Activated CD4-positive, alpha-beta T cell treated with anti-CD3 and anti-CD28 coated beads, Interleukin-2, amount 50 U/mL, for 1 hour (primary cell): ENCODE measurements around the gene CTIF.

Experiments
- DNase-seq: peaks from one replicate; pipeline ENCODE4 v3.0.0-alpha.2; 2020

The CTIF gene

DNA sequence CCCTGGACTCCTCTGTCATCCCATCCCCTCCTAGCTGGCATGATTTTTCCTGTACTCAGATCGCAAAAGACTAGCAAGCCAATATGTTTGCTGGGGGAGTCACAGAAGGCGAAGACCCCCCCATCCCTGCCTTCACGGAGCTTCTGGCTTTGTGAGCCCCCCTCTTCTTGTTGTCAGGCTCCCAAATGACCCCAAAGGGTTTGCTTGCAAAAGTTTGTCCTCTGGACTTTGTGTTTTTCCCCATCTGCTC lies 242.0 kb downstream of the CTIF start:
- DNase-seq: no peak

DNA sequence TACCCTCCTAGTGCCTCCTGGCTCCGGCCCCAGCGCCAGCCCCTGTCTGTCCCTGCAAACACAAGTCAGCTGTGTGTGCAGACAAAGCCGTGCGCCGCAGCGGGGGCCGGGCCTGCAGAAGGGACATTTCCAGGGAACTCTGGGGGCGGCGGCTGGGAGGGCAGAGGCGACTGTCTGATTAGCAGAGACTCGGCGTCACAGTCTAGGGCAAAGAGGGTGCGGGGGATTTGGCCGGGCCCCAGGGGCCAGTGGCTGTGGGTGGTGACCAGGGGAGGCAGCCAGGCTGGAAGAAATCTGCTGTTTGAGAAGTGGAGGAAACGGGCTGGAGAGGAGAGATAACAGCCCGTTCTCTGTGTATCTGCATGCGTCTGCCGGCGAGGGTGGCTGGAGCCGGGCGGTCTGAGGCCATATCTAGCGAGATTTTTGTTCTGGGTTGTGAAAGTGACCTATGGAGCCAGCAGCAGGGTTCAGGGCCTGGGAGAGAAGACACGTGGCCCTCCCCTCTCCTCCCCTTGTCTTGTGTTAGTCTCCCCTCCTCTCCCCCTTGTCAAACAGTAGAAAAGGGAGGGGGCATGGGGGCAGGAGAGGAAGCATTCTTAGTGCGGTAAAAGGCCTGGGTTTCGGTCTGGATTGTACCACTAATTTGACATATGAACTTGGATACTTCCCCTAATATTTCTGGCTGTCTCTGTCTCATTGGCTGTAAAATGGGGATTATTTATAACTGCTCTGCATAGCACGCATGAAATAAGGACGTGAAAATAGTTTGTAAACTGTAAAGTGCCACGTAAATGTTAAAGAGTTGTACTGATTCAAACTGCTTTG lies 242.5 kb downstream of the CTIF start:
- no peak for DNase-seq

DNA sequence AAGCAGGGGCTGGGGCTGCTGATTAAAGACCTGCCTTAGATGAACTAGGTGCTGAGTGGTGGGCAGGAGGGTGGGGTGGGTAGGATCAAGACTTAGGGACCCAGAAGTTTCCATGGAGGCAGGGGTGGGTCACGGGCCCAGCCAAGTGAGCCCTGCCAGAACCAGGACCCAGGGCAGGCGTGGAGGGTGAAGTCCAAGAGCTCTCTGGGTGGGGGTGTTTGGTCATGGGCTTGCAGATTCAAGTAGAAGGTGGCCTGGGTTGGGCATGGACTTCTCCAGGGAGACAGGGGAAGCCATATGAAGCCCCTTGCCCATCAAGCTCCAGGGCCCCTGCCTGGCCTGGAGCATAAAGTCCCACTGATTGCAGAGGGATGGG lies 243.1 kb downstream of the CTIF start:
- DNase-seq: no peak

DNA sequence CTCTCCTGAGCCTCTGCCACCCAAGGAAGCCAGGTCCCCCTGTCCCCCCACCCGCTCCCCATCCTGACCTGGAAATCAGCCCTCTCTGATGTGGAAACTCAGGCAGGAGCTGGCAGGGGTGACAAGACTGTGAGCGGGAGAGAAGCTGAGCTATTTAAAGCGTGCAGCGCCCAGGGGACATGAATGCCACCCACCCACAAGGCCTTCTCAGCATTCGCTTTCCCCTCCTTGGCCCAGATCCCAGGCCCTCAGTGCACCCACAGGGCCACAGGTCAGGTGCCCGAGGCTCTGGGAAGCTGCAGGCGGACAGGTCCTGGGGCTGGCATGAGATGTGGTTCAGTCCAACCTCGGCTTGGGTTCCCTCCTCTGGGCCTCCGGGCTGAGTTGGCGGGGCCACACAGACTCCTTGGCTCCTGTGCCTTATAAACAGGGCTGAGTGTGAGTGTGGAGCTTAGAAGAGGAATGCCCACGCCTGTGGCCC lies 243.6 kb downstream of the CTIF start:
- no peak for DNase-seq

DNA sequence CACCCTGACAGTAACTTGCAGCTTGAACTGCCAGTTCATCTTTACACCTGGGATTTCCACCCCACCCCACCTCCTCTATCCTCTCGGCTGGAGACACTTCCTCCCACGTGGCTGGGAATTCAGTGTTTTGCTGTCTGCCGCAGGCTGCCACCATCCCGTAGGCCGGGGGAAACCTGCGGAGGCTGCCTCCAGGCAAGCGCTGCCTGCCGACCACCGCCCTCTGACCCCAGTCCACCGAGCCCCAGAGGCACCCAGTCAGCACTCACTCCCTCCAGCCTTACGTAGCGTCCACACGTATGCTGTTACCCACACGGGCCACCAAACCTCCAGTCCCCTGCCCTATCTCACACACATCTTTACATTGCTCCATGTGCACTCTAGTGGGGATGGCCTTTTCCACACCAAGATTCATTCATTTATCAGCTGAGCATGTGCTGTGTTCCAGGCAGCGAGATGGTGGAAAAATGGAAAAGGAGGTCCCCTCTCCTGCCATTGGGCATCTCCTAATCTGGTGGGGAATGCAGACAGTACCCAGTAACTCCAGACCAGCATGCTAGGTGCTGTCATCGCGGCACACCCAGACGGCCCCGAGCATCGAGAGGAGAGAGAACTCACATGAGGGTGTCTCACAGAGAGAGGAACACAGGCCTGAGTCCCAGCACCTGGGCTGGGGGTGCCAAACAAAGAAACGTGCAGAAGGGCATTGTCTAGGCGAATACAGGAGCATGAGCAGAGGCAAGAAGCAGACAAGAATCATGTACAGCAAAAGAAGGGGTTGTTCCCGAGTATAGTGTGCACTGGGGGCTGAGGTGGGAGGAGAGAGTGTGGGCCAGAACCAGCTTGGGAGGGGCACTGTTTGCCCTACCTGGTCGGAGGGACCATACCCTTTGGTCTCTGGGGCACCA lies 245.0 kb downstream of the CTIF start:
- no peak for DNase-seq

DNA sequence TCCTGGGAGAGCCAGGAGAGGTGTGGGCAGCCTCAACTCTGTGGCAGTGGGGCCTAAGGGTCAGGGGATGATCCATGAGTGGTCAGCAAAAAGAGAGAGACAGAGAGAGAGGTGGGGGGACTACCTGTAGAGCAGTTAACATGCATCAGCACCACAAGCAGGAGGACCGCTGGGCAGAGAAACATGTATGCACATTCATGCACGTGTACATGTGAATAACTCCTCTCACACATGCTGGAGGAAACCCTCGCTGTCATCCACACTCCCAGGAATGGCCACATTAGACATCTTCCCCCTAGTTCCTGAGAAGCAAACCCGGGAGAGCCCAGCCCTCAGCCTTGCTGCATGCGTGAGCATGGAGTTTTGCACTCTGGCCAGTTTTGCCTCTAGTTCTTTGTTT lies 245.8 kb downstream of the CTIF start:
- no peak for DNase-seq

DNA sequence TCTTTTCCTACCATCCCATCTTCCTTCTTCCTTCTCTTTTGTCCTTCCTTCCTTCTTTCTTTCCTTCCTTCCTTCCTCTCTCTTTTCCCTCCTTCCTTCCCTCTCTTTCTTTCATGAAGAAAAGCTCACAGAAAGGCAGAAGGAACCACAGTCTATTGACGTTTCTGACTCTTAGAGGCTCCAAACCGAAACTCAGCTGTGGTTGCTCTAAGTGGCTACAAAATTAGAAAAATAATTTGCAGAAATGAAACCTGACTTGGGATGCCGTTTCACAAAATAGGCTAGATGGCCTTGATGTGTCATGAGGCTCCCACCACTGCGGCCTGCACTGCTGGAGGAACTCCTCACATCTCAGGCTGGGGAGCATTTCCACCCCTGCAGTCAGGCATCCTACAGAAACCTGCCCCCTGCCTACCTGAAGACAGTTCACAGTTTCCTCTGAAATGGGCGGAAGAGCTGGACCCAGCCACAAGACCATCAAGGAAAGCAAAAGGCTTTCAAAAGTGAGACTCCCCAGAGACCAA lies 246.3 kb downstream of the CTIF start:
- no peak for DNase-seq

DNA sequence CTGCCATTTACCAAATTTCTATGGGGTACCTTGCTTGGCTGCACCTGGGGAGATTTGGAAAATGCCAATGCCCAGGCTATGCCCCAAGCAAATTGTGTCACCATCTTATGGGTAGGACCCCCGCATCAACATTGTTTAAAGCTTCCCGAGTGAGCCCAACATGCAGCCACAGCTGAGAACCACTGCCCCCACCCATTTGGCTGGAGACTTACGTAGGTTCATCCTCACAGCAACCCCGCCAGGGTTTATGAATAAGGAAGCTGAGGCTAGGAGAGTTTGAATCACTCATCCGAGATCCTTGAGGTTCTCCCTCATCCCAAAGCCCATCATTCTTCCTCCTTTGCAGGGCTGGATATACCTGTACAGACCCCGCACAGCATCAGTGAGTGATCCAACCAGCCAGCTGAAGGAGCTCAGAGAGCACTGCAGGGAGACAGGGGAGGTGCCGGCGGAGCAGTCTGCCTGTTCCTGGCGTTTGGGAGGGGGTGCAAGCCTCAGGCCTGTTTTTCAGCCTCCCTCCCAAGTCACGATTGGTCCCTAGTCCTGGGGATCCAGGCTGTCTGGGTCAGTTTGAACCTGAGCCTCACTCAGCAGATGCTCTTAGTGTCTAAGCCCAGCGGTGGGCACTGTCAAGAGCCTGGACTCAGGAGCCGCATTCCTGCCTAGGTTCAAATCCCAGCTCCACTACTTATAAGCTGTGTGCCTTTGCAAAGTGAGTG lies 247.1 kb downstream of the CTIF start:
- DNase-seq: no peak

DNA sequence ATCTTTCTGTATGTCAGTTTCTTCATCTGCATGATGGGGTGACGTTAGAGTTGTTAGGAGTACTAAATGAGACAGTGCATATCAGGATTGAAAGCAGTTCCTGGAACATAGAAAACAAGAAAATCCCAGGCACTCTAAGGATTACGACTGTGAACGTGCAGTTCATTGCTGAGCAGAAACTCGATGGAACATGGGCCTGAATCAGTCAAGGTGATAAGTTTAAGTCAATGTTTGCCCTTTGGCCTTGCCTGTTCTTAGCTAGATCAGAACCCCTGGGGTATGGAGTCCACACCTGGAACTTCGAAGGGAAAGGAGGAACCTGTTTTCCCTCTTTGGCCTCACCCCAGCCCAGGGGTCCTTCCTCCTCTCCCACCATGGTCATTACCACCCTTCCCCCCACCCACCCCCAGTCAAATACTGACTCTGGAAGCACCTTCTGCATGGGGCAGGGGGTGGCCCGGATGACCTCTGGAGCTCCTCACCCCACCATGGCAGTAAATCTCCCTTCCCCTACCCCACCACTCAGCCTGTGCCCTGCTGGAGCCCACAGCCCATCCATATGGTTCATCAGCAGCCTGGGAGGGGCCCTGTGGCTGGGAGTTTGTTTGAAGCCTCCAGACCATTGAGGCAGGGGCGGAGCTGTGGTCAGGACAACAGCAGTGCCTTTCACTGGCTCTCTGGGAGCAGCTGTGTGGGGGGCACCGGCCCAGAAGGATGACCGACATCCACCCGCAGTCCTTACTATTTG lies 247.8 kb downstream of the CTIF start:
- DNase-seq: no peak

DNA sequence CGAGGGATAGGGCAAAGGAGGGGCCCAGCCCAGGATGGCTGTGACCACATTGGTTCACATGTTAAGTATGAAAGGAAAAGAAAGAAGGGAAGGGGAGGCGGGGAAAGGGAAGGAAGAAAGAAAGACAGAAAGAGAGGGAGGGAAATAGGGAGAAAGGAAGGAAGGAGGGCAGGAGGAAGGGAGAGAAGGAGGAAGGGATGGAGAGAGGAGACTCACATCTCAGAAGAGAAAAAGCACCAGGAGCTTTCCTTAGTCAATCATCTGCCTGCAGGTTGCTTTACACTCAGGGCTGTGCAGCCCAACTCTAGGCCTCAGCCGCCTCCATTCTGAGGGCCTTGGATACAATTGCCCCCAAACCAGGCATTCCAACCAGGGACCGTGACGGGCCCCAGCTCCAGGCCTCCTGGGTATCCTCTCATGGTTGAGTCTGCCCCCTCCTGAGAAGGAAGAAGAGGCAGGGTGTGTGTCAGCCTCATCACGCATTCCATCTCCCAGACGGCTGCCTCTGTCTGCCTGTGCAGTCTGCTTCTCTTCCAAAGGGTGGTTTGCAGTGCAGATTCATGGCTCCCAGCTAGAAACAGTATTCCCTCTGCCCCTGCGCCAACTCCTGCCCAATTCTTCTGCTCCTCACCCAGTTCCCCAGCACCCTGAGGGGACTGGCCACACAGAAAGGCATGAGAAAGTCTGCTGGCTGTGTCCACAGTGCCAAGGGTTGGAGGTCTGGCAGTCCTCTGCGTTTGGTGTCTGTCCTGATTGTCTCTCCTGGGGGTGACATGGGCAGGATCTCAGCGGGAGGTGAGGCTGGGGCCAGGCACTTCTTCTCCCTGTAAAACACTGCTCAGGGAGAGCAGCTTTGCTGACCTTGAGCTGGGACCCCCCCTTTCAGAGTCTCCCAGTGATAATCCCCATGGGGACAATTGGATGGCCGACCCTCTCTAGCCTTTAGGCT lies 248.6 kb downstream of the CTIF start:
- DNase-seq: no peak

DNA sequence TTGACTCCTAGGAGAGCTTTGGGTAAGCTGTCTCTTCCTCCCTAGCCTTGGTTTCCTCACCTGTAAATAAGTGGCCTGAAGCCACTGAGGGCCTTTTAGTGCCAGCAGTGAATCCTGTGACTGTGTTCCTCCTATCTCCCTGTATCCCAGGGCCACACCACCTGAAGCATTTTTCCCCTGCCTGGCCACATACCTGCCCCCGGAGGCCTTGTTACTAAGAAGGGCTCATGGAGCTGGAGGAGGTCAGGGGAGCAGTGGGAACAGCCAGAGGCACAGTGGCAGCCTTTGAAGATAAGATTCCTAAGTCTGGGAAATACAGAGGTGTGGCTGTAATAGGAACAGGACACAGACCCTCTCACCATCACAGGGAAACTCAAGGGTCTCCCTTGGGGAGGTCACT lies 249.5 kb downstream of the CTIF start:
- DNase-seq: no peak

DNA sequence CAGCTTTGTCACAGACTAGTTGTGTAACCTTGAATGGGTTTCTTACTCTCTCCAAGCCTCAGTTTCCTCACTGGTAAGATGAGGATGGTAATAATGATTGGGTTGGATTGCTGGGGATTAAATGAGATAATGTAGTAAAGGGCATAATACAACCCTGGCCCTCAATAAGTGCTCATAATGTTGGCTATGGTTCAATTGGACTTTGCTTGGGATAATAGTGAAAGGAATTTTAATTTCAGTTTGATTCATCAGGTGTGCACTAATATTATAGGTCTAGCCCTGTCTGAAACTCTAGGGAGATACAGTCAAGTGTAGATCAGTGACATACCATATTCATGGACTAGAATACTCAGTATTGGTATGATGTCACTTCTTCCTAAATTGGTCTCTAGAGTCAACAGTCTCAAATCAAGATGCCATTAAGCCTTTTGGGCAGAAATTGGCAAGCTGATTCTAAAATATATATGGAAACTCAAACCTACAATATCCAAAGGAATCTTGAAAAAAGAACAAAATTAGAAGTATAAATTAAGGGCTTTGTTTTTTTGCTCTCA lies 250.5 kb downstream of the CTIF start:
- no peak for DNase-seq

DNA sequence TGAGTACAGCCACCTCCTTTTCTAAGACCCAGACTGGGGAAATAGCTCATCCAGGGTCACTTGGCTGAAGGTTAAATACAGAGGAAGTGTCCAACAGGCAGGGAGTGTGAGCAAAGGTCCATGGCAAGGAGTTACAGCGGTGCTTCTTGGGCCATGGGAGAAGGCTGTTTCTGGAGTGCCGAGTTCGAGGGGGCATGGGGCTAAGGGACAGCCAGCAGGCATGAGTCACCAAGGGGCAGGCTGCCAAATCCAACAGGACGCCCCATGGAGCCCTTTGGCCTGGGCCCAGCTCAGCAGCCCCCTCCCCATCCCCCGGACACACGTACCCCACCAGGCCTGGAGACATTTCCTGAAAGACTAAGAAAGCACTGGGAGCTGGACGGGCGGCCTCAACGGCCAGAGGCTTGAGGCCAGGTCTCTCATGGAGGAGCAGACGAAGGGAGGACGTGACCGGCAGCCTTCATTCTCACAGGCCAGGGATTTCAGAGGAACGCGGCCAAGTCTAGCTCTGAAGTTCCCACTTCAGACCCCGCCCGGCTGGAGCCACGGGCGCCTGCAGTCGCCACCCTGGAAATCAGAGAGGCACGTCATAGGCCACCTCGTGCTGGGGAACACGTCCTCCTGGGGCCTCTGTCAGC lies 251.5 kb downstream of the CTIF start:
- no peak for DNase-seq

DNA sequence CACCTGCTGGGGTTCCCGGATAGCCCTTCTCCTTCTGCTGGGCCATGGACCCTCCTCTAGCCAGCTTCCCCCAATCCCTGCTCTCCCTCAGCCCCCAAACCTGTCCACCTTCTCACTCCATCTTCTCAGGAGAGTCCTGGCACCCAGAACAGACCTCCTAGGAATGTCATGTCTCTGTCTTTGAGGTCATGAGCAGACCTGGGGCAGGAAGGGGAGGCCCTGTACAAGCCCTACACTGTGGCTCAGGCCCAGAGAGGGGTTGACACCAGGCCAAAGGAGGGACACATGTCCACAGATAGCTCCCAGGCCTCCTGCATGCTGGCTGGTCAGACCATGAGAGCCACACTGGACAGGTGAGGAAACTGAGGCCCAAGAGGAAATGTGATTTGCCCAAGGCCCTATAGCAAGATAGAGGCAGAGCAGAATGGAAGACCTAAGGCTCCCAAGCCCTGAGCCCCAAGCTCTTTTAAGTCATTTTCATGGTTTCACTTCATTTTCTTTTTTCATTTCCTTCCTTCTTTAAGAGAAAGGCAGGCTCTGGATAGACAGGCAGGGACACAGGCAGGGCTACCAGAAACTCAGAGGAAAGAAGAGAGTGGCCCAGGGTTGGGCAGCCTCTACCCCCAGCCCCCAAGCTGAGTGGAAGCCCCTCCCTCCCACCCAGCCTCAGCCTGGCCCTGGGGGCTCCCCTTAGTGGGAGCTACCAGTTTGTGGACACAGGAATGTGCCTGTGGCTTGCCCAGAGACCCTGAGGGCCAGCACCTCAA lies 252.2 kb downstream of the CTIF start:
- DNase-seq: no peak

DNA sequence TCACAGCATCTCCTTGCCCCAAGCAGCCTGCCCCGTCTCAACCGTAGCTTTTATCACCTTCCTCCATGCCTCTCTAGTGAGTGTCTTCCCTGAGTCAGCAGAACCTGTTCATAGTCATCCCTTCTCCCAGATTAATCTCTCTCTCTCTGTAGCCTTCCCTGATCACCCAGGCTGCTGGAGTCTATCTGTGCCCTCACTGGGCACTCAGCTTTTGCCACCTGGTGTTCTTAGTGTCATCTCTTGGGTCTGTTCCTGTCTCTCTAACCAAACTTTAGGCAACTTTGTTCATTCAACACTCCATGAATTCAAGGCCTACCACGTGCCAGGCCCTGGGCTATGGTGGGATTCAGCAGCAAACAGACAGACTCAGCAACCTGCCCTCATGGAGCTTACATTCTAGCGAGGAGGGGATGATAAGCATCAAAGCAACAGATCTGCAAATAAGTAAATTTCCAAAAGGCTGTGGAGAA lies 252.8 kb downstream of the CTIF start:
- DNase-seq: no peak

DNA sequence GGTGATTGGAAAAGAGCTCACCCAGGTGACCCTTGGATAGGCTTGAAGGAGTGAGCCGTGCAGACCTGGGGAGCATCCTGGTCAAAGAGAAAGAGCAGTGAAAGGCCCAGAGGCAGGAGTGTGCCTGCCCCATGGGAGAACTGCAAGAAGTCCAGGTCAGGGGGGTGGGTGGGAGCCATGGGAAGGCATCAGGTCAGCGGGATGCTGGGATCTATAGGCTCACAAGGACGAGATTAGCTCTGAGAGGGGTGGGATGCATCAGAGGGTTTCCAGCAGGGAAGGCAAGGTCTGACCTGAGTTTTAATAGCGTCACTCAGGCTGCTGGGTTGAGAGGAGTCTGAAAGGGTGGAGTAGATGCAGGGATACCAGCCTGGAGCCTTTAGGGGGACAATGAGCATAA lies 253.3 kb downstream of the CTIF start:
- DNase-seq: no peak

DNA sequence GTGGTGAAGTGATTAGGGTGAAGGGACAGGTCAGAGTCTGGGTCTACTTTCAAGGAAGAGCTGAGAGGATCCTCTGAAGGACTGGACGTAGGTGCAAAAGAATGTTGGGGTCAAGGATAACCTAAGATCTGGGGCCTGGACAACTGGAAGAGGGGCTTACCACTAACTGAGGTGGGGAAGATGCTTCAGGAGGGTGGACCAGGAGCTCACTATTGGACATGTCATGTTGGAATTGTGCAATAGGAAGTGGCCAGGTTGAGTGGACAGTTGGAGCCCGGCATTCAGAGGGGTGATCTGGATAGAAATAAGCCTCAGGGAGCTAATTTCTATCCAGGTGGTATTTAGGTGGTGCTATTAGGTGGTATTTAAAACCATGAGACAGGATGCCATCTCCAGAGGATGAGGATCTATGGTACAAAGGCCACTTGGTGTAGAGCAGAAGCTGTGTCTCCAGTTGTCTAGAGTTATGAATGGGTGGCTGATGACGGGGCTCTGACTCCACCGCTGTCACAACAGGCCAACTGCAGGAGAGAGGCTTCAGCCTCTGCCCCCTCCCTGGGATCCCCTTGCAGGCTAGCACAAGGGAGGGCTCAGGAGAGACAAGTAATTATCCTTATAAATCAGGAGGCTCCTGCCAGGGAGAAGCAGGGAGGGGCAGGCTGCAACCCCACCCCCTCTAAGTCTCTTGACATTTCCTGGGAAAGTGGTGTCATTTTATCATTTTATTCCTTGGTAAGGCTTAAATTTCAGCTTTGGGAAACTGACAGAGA lies 254.0 kb downstream of the CTIF start:
- no peak for DNase-seq

DNA sequence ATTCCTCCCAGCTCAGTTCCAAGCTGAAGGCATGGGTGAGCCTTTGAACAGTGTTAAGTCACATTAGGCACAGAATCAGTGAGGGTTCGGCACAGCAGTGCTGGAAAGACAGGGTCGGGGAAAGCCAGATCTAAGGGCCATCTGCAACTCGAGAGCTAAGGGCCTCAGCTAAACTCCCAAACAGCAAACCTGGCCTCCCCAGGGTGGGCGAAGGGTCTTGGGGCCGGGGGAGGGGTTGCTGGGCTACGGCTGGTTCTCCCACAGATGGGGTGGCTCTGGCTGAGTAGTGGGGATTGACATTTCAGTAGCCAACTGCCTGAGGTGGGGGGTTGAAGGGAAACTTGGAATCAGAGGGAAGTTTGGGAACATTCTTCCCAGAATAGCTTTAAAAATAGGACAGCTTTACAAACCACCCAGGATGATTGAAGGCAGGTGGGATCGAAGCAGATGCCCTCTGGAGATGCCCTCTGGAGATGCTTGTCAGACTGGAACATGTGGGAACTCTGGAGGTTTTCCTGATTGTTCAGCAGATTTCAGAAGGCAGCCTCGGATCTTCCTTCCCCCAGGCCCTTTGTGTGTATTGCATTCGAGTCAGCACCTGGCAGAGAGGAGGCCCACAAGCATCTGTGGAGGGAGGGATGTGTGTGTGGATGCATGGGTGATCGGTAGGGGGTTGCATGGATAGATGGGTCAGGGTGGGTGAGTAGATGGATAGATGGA lies 255.6 kb downstream of the CTIF start:
- DNase-seq: no peak
